Spleen (tissue), 7 donors: ENCODE measurements around the gene FNBP1.

Experiments
- CTCF ChIP-seq, 11 experiments: fragments of 200-600 bp in 7 of 11; fragments of 450-650 bp in 4 of 11; sonication (generic) in 4 of 11; IDR thresholded peaks in 8 of 11; conservative IDR thresholded peaks in 3 of 11; 1 replicate in 7 of 11; 2 replicates in 4 of 11; pipeline versions ENCODE4 v1.4.0 to v1.8.0; 2016 to 2021; ENCODE audit warnings: antibody characterized with exemption in 11 of 11, inconsistent platforms in 4 of 11, mild to moderate bottlenecking in 1 of 11
- POLR2A ChIP-seq, 3 donors: fragments of 450-650 bp; IDR thresholded peaks; one replicate each; pipeline ENCODE4 v1.5.1; 2017; ENCODE audit warnings: antibody characterized with exemption in 3 of 3, mild to moderate bottlenecking in 1 of 3
- donor health status: DM: no; HTN: no; CAD: no; lungs with moderate emphysema.
- donor health status: DM: no; HTN: no; CAD: no.
- donor health status: DM: no; HTN: no; CAD: no.

GRCh38 chr9:129875687-129876395 lies 167.1 kb downstream of the FNBP1 start:
- TF ChIP-seq CTCF (IDR thresholded peaks at IDR 0.05 in 8 of 11, conservative IDR thresholded peaks at IDR 0.05 in 3 of 11) (no peak), POLR2A (IDR thresholded peaks at IDR 0.05) (no peak)
